ENCODE data around the gene ZNF770.

Gene ZNF770

DNA sequence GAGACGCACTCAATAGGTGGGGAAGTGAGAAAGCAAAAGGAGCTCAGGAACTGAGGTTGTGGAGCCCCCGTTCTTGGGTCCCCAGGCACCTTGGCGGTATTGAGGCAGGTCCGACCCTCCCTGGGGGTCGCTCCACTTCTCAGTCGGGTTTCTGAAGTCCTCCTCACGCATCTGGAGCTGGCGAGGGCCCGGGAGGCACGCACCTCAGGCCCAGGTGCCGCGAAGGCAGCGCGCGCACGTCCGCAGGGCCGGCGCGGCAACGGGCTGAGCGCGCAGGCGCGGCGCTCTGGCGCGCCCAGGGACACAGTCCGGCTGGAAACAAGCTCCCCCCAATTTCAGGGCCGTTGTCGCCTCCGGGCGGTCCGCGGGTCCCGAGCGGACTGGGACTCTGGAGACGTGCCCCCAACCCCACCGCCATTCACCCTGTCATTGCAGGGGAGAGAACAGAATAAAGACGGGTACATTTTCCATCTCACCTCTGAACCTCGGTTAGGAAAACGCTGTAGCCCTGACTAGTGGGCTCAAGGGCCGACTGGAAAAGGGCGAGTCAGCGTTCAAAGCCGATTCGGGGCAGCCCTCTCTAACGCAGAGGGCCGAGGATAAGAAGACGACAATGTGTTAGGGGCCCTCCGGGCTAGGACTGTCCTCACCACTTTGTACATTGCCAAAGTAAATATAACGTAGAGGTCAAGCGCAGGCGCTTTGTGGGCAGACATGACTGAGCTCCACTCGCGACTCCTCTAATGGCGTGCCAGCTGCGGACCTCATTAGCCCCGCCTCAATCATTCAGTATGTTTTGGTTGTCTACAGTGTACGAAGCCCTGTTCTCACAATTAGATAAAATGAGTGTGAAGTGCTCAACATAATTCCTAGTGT, at the start of gene ZNF770 (continued):
- TF ChIP-seq, protein P1, sequence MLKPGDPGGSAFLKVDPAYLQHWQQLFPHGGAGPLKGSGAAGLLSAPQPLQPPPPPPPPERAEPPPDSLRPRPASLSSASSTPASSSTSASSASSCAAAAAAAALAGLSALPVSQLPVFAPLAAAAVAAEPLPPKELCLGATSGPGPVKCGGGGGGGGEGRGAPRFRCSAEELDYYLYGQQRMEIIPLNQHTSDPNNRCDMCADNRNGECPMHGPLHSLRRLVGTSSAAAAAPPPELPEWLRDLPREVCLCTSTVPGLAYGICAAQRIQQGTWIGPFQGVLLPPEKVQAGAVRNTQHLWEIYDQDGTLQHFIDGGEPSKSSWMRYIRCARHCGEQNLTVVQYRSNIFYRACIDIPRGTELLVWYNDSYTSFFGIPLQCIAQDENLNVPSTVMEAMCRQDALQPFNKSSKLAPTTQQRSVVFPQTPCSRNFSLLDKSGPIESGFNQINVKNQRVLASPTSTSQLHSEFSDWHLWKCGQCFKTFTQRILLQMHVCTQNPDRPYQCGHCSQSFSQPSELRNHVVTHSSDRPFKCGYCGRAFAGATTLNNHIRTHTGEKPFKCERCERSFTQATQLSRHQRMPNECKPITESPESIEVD (tag by site-specific recombination; IDR thresholded peaks at IDR 0.05): no peak
- TF ChIP-seq ZNF549 (tag by site-specific recombination; IDR thresholded peaks at IDR 0.05): no peak
- peak; percentile 86 for TF ChIP-seq YY1 (tag by site-specific recombination; IDR thresholded peaks at IDR 0.05)
- 0 out of 2 replicates have a peak, but pooled peaks have one; percentile 28 for TF ChIP-seq ZBTB21 (tag by site-specific recombination; IDR thresholded peaks at IDR 0.05)
- TF ChIP-seq, protein P2, sequence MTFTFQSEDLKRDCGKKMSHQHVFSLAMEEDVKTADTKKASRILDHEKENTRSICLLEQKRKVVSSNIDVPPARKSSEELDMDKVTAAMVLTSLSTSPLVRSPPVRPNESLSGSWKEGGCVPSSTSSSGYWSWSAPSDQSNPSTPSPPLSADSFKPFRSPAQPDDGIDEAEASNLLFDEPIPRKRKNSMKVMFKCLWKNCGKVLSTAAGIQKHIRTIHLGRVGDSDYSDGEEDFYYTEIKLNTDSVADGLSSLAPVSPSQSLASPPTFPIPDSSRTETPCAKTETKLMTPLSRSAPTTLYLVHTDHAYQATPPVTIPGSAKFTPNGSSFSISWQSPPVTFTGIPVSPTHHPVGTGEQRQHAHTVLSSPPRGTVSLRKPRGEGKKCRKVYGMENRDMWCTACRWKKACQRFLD (tag by site-specific recombination; IDR thresholded peaks at IDR 0.05): no peak
- TF ChIP-seq ZNF76 (tag by site-specific recombination; IDR thresholded peaks at IDR 0.05; ENCODE audit: borderline replicate concordance, low read depth): peak; percentile 23; the same call in 1 of the 2 replicates
- TF ChIP-seq, protein P3, sequence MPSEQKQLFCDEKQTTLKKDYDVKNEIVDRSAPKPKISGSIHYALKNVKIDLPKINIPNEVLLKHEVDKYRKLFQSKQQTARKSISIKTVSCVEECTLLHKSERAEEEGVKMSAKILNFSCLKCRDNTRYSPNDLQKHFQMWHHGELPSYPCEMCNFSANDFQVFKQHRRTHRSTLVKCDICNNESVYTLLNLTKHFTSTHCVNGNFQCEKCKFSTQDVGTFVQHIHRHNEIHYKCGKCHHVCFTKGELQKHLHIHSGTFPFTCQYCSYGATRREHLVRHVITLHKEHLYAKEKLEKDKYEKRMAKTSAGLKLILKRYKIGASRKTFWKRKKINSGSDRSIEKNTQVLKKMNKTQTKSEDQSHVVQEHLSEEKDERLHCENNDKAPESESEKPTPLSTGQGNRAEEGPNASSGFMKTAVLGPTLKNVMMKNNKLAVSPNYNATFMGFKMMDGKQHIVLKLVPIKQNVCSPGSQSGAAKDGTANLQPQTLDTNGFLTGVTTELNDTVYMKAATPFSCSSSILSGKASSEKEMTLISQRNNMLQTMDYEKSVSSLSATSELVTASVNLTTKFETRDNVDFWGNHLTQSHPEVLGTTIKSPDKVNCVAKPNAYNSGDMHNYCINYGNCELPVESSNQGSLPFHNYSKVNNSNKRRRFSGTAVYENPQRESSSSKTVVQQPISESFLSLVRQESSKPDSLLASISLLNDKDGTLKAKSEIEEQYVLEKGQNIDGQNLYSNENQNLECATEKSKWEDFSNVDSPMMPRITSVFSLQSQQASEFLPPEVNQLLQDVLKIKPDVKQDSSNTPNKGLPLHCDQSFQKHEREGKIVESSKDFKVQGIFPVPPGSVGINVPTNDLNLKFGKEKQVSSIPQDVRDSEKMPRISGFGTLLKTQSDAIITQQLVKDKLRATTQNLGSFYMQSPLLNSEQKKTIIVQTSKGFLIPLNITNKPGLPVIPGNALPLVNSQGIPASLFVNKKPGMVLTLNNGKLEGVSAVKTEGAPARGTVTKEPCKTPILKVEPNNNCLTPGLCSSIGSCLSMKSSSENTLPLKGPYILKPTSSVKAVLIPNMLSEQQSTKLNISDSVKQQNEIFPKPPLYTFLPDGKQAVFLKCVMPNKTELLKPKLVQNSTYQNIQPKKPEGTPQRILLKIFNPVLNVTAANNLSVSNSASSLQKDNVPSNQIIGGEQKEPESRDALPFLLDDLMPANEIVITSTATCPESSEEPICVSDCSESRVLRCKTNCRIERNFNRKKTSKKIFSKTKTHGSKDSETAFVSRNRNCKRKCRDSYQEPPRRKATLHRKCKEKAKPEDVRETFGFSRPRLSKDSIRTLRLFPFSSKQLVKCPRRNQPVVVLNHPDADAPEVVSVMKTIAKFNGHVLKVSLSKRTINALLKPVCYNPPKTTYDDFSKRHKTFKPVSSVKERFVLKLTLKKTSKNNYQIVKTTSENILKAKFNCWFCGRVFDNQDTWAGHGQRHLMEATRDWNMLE (tag by site-specific recombination; conservative IDR thresholded peaks at IDR 0.05; ENCODE audit: low read depth): peak; percentile 48; the same call in 1 of the 2 replicates
- TF ChIP-seq, protein P4, sequence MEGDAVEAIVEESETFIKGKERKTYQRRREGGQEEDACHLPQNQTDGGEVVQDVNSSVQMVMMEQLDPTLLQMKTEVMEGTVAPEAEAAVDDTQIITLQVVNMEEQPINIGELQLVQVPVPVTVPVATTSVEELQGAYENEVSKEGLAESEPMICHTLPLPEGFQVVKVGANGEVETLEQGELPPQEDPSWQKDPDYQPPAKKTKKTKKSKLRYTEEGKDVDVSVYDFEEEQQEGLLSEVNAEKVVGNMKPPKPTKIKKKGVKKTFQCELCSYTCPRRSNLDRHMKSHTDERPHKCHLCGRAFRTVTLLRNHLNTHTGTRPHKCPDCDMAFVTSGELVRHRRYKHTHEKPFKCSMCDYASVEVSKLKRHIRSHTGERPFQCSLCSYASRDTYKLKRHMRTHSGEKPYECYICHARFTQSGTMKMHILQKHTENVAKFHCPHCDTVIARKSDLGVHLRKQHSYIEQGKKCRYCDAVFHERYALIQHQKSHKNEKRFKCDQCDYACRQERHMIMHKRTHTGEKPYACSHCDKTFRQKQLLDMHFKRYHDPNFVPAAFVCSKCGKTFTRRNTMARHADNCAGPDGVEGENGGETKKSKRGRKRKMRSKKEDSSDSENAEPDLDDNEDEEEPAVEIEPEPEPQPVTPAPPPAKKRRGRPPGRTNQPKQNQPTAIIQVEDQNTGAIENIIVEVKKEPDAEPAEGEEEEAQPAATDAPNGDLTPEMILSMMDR (tag by site-specific recombination; IDR thresholded peaks at IDR 0.05): no peak
- TF ChIP-seq, protein P5, sequence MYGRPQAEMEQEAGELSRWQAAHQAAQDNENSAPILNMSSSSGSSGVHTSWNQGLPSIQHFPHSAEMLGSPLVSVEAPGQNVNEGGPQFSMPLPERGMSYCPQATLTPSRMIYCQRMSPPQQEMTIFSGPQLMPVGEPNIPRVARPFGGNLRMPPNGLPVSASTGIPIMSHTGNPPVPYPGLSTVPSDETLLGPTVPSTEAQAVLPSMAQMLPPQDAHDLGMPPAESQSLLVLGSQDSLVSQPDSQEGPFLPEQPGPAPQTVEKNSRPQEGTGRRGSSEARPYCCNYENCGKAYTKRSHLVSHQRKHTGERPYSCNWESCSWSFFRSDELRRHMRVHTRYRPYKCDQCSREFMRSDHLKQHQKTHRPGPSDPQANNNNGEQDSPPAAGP (tag by site-specific recombination; IDR thresholded peaks at IDR 0.05): peak; percentile 78; the same call in 1 of the 2 replicates
- TF ChIP-seq ZNF324 (tag by site-specific recombination; IDR thresholded peaks at IDR 0.05): peak; percentile 82; the same call in 1 of the 2 replicates
- TF ChIP-seq OSR2 (tag by site-specific recombination; IDR thresholded peaks at IDR 0.05): no peak
- TF ChIP-seq ZNF660 (tag by site-specific recombination; IDR thresholded peaks at IDR 0.05): peak; percentile 85
- TF ChIP-seq GLIS2 (tag by site-specific recombination; IDR thresholded peaks at IDR 0.05): no peak
- TF ChIP-seq KLF10 (tag by site-specific recombination; IDR thresholded peaks at IDR 0.05): peak; percentile 81
- TF ChIP-seq ZNF658 (tag by site-specific recombination; IDR thresholded peaks at IDR 0.05): no peak
- TF ChIP-seq ZFP37 (tag by site-specific recombination; IDR thresholded peaks at IDR 0.05): peak; percentile 36; the same call in 1 of the 2 replicates
- TF ChIP-seq, protein P6, sequence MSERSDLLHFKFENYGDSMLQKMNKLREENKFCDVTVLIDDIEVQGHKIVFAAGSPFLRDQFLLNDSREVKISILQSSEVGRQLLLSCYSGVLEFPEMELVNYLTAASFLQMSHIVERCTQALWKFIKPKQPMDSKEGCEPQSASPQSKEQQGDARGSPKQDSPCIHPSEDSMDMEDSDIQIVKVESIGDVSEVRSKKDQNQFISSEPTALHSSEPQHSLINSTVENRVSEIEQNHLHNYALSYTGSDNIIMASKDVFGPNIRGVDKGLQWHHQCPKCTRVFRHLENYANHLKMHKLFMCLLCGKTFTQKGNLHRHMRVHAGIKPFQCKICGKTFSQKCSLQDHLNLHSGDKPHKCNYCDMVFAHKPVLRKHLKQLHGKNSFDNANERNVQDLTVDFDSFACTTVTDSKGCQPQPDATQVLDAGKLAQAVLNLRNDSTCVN (tag by site-specific recombination; optimal IDR thresholded peaks at IDR 0.05): peak; percentile 75
- TF ChIP-seq ZNF223 (tag by site-specific recombination; IDR thresholded peaks at IDR 0.05): no peak
- TF ChIP-seq ZNF626 (tag by site-specific recombination; IDR thresholded peaks at IDR 0.05): peak; percentile 83; the same call in 1 of the 2 replicates
- TF ChIP-seq ZNF311 (tag by site-specific recombination; IDR thresholded peaks at IDR 0.05; ENCODE audit: borderline replicate concordance): no peak
- TF ChIP-seq, protein P7, sequence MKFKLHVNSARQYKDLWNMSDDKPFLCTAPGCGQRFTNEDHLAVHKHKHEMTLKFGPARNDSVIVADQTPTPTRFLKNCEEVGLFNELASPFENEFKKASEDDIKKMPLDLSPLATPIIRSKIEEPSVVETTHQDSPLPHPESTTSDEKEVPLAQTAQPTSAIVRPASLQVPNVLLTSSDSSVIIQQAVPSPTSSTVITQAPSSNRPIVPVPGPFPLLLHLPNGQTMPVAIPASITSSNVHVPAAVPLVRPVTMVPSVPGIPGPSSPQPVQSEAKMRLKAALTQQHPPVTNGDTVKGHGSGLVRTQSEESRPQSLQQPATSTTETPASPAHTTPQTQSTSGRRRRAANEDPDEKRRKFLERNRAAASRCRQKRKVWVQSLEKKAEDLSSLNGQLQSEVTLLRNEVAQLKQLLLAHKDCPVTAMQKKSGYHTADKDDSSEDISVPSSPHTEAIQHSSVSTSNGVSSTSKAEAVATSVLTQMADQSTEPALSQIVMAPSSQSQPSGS (tag by site-specific recombination; IDR thresholded peaks at IDR 0.05; ENCODE audit: low read depth): no peak; the same call in 1 of the 2 replicates
- no peak for TF ChIP-seq ZNF132 (tag by site-specific recombination; IDR thresholded peaks at IDR 0.05; ENCODE audit: borderline replicate concordance)
- TF ChIP-seq ZNF37A (tag by site-specific recombination; IDR thresholded peaks at IDR 0.05): peak; percentile 7; the same call in 1 of the 2 replicates
